HK-2 (cell line): ENCODE measurements around the gene PCBD2.

ENCODE experiments used
- DNase-seq: peaks from one replicate; pipeline ENCODE4 v3.0.0-alpha.2; 2018; ENCODE audit not compliant: unreplicated experiment

PCBD2 gene

DNA sequence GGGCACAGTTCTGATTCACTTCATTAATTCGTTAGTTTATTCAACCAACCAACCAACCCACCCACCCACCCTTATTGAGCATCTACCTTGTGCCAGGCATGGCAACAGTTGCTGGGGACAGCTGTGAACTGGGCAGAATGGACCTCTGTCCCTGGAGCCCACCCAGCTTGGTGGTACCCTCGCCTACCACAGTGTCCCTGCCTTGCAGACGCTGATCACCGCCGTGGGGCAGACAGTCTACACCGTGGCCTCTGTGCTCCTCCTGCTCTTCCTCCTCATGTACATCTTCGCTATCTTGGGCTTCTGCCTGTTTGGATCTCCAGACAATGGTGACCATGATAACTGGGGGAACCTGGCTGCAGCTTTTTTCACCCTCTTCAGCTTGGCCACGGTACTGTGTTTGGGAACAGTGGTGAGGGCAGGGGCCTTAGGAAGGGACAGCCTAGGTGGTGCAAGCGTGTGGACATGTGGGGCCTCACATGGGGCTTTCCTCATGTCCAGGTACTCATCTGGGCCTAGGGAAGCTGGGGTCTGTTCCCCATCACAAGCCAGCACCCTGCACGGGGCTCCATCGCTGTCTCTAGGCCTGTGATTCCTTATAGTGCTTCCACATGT is 102.9 kb downstream of the PCBD2 start:
- no peak for DNase-seq

GRCh38 chr5:135008556-135008955 is 103.6 kb downstream of the PCBD2 start:
- no peak for DNase-seq

DNA sequence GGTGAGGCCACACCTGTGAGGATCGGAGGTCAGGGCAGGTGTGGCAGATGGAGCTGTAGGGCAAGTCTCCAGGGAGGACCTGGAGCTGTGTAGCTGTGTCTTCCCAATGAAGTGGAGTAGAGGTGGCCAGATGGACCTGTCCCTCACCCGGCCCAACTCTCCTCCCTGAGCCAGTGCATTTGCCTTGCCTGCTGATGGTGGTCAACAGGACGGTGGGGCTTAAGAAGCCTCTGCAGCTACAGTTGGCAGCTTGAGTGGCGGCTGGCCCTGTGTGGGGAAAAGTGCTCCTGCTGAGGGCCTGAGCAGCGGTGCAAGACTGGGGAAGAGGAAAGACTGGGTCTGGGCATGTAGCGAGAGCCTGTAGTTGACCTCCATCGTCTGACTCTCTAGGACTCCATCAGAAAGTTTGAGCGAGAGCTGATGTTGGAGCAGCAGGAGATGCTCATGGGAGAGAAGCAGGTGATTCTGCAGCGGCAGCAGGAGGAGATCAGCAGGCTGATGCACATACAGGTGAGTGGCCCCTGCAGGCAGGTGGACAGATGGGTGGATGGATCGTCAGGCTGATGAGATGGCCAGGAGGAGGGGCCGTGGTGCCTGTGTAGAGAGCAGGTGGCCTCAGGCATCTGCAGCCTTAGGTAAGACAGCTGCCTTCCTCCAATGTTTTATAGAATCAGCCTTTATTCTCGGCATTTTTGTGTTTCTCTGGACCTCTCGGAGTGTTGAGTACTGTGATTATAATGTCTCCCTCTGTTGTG is 104.2 kb downstream of the PCBD2 start:
- DNase-seq = no peak

DNA sequence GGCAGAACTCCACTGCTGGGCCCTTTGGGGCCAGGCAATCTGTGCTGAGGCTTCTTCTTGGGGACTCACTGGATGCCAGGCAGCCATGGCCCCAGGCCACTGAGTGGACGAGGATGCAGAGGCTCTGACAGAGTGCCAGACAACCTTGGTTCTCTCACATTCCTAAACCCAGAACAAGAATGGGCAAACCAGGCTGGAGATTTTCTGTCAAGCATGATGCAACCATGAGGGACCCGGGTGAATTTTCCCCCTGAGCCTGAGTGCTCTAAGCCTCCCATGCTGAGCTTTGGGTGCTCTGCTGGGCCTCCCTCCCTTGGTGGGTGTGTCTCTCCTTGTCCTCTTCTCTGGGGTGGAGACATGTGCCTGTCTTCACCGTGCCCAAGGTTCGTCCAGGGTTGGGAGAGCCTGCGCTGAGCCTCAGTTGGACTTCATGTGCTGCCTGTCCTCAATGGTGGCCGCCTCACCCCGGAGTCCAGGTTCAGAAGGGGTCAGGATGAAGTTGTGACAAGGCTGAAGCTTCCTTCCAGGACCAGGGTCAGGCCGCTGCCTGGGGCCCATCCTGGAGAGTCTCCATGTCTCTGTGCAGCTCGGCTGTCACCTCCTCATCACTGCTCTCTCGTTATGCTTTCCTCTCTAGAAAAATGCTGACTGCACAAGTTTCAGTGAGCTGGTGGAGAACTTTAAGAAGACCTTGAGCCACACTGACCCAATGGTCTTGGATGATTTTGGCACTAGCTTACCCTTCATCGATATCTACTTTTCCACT is 105.0 kb downstream of the PCBD2 start:
- no peak for DNase-seq

- DNase-seq = no peak
These were observed 105.8 kb downstream of the PCBD2 start for GRCh38 chr5:135010502-135011354.

- DNase-seq = no peak
These were observed 106.6 kb downstream of the PCBD2 start for GRCh38 chr5:135011355-135012032.

DNA sequence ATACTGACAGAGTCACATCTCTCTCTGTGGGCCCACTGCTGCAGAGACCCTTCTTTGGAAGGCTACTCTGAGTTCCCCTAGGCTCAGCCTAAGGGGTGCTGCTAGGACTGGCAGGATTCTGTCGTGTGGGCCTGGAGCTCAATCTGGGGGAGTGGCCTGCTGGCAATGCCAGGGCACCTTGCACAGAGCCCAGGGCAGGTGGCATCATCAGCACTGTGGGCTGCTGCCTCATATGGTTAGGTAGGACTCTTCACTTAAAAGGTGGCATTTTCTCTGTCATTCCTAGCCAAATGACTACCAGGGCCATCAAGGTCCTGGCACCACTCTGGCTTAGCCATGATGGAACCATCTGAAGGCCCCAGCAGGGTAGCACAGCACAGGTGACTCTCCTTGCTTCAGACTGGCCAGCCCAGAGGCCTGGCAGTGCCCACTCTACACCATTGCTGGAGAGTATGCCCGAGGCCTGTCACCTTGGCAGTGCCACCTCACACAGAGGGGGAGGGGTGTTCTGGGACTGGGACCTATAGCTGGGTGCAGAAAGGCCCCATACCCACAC is 107.2 kb downstream of the PCBD2 start:
- DNase-seq = no peak
